ENCODE measurements around the gene SH3BGRL.

DNA sequence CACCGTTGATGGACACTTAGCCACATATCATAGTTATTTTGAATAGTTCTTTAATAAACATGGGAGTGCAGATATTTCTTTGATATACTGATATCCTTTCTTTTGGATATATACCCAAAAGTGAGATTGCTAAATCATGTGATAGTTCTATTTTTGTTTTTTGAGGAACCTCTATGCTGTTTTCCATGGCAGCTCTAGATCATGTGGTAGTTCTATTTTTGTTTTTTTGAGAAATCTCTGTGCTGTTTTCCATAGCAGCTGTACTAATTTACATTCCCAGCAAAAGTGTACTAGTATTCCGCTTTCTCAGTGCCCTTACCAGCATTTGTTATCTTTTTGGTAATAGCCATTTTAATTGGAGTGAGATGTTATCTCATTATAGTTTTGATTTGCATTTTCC is 3.6 kb downstream of the SH3BGRL start:
- TF ChIP-seq, protein P1, sequence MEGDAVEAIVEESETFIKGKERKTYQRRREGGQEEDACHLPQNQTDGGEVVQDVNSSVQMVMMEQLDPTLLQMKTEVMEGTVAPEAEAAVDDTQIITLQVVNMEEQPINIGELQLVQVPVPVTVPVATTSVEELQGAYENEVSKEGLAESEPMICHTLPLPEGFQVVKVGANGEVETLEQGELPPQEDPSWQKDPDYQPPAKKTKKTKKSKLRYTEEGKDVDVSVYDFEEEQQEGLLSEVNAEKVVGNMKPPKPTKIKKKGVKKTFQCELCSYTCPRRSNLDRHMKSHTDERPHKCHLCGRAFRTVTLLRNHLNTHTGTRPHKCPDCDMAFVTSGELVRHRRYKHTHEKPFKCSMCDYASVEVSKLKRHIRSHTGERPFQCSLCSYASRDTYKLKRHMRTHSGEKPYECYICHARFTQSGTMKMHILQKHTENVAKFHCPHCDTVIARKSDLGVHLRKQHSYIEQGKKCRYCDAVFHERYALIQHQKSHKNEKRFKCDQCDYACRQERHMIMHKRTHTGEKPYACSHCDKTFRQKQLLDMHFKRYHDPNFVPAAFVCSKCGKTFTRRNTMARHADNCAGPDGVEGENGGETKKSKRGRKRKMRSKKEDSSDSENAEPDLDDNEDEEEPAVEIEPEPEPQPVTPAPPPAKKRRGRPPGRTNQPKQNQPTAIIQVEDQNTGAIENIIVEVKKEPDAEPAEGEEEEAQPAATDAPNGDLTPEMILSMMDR (IDR thresholded peaks at IDR 0.05): no peak
- TF ChIP-seq EZH2 (IDR thresholded peaks at IDR 0.05; ENCODE audit: borderline replicate concordance, insufficient read depth, low read depth, low read length, poor library complexity, severe bottlenecking): no peak

Data from B cell (primary cell).